LoVo (cell line): ENCODE data around the gene TPX2.
A peak's percentile ranks its signal among the peaks of the same experiment; 100 is the strongest.
"Not testable (repeated sequence)": the region's sequence is repeated elsewhere in the genome, so short reads cannot be mapped to it uniquely, and the experiment has no call there.

Experiments used
- DNase-seq: peaks from one replicate; pipeline ENCODE4 v3.0.0-alpha.2; 2016; ENCODE audit warnings: low spot score

The TPX2 gene

DNA sequence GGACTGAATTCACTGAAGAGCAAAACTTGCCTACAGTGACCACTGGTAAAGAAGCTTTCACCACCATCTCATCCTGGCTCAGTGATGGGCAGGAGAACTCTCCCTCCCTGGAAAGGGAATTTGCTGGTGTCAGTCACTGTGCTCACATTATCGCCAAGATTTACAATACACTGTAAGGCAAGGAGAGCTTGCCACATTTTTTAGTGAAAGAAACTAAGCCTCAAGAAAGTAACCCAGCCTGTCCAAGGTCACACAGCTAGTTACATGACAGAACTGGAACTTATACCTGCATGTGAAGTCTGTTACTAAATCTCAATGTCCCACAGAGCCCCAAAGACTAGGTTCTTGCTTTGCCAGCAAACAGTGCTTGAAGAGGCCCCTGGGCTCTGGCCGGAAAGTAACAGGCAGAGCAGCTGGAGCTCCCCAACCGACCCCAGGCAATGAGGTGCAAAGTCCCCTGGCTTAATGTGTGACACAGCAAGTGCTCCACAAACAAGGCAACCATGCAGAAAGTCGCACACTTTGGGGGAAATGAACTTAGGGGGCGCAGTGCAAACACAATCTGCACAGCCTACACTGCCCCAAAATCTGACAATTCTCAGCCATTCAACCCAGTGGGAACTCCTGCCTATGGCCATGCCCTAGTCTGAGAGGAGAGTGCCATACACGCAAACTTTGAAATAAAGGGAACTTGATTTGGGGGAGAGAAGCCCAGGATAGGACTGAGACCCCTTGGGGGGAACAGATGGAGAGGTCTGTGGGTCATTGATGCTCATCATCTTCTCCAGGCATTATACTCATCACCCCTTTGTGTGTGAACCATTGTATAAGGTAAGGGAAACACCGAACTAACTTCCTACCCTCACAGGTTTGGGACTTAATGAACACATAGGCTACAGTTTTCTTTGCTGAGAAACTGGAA lies 18.3 kb upstream of the TPX2 start:
- no peak for DNase-seq

DNA sequence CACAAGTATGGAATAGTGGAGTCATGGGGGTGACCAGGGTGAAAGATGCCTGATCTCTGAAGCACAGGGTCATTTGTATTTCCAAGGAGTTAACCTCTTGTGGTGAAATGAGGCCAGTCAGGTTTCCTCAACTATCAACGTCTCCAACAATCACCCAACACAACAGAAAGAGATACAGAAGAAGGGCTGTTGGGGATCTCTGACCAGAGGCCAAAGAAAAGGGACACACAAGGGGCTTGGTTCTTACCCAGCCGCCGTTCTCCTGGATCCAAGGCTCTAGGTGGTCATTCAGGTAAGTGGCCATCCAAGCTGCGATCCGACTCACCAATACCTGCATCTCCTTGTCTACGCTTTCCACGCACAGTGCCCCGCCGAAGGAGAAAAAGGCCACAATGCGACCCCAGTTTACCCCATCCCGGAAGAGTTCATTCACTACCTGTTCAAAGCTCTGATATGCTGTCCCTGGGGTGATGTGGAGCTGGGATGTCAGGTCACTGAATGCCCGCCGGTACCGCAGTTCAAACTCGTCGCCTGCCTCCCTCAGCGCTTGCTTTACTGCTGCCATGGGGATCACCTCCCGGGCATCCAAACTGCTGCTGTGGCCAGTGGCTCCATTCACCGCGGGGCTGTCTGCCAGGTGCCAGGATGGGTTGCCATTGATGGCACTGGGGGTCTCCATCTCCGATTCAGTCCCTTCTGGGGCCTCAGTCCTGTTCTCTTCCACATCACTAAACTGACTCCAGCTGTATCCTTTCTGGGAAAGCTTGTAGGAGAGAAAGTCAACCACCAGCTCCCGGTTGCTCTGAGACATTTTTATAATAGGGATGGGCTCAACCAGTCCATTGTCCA lies 17.5 kb upstream of the TPX2 start:
- no peak for DNase-seq

- peak; percentile 82 for DNase-seq
Measured at GRCh38 chr20:31722257-31723068, 16.6 kb upstream of the TPX2 start, which contains the start of gene BCL2L1. Gene BCL2L1, minus strand, starts transcription at chr20:31722868. Its CDS starts 650 bp downstream, at chr20:31722218.

DNA sequence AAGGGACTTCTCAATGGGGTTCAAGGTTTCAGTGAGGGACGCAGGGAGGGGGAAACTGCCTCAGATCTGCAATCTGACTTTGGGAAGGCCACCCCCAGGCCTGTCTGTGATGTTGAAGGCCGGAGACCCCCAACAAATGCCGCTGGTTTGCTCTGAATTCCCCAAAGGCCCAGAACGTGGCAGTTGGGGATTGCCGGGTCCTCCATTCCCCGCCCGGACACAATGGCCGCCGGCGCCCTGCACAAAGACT lies 16.1 kb upstream of the TPX2 start:
- no peak for DNase-seq

DNA sequence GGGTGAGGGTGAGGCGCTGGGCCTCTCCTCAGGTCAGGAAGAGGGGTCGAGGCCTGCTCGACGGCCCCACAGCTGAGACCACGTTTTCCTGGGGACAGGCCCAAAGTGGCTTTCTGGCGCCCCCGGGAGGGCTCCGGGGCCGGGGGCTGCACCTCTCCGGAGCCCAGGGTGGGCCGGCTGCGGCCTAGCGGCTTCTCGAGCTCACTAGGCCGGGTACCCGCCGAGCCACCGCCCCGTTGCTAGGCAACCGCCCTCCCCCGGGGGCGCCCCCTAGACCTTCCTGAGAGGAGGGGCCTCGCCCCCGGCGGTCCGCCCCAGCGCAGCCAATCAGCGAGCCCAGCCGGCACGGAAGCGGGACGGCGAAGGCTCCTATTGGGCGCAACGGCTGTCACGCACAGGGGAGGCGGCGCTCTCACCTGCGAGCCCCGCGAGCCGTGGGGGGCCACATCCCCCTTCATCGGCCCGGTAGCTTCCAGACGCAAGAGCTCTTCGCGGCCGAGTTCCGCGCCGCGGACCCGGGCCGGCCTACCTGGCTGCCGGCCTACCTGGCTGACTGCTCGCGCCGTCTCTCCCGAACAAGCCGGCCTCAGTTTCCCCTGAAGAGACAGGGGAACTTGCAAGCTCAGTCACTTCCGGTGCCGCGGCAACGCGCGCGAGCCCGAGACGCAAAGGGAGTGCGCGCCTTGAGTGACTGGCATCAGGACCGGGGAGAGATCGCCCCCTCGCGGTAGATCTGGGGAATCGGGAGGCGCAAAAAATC lies 15.6 kb upstream of the TPX2 start:
- peak; percentile 96 for DNase-seq

- no peak for DNase-seq
Measured at GRCh38 chr20:31731321-31731717, 7.8 kb upstream of the TPX2 start.

GRCh38 chr20:31739550-31739977 lies 474 bp downstream of the TPX2 start:
- no peak for DNase-seq

- DNase-seq = no peak
Measured at GRCh38 chr20:31740208-31740607, 1.1 kb downstream of the TPX2 start.

DNA sequence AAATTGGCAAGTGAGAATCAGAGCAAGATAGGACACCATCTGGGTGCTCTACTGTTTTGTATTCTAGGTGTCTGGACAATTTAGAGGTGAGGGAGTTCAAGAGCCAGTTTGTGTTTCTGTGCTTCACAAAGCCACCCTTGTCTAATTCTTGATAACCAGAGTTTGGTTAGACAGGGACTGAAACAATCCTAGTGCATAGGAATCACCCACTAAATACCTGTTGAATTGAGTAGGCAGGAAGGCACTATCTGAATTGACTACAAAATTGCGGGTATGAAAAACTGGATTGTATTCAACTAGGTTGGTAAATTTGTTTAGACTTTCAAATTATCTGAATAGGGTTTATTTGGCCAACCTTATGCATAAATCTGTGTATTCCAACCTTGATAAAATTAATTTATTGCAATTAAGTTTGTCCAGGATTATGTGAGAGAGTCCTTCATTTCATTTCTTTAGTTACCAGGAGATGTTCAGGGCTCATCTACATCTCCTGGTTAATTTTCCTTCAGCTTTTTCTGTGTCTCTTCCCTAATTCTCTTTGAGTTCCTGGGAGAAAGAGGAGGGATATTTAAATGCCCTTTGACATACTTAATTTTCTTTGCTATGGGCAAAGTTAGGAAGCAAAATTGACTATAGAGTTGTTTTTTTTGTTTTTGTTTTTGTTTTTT lies 1.7 kb downstream of the TPX2 start:
- no peak for DNase-seq

GRCh38 chr20:31746068-31746878 lies 7.2 kb downstream of the TPX2 start:
- no peak for DNase-seq

- not testable (repeated sequence) for DNase-seq
Measured at GRCh38 chr20:31747028-31747427, 7.9 kb downstream of the TPX2 start.

DNA sequence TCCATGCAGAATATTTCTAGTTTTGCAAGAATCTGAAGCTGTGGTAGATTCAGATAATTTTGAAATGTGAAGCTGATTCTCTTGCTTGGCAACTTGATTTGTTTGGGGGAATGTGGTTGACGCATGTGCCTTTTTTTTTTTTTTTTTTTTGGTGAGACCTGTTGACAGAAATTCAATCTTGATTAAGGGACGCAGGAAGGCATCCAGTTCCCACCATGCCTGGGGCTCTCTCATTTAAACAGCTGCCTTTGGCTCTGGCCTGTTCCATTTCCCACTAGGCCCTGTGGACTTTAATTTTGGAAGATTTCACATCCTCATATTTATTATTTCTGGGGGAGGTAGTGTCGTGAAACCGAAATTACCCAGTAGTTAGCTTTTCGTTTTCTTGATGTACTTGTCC lies 8.6 kb downstream of the TPX2 start:
- no peak for DNase-seq

- DNase-seq = no peak
Measured at GRCh38 chr20:31749223-31749622, 10.1 kb downstream of the TPX2 start.

DNA sequence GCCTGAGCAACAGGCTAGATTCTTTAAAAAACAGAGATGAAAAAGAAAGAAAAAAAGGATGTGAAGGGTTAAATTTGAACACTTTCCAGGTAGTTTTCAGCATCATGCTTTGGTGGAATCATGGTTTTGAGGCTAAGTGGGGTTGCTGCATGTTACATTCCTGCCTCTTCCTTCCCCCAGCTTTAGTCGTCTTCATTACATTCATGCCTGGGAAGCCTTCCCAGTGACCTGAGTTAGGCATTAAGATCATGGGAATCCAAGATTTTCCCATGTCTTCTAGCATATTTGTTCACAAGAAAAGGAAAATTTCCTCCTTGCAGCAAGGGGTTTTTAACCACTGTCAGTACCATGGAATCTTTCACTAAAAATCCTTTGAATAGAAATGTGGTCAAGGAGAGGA lies 12.0 kb downstream of the TPX2 start:
- DNase-seq = no peak

DNA sequence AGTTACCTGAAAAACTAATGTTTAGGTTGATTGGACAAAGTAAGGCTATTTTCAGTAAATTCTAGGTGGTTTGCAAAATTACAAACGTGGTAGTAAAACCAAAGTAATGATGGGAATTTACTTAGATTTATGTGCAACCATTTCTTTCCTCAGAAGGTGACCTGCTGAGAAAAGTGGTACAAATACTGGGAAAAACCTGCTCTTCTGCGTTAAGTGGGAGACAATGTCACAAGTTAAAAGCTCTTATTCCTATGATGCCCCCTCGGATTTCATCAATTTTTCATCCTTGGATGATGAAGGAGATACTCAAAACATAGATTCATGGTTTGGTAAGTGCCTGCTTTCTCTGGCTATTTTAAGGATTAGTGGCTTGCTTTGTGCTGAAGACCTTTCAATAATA lies 18.2 kb downstream of the TPX2 start:
- DNase-seq = no peak

DNA sequence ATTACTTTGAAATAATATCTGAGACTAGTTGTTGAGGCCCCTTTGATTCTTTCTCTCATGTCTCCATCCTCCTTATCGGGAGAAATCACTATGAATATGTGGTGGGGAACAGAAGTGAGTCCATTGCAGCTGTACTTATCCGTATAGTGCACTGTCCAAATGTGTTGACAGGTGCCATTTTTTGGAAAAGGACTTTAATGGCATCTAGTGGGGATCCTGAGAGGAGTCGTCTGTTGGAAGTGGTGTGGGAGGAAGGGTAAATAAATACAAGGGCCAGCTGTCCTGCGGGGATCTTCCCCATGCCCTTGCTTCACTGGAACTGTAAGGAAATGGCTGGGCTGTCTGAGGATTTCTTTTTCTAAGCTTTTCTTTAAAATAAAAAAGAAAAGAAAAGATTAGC lies 19.4 kb downstream of the TPX2 start:
- DNase-seq = no peak

GRCh38 chr20:31758991-31759390 lies 19.9 kb downstream of the TPX2 start:
- no peak for DNase-seq

DNA sequence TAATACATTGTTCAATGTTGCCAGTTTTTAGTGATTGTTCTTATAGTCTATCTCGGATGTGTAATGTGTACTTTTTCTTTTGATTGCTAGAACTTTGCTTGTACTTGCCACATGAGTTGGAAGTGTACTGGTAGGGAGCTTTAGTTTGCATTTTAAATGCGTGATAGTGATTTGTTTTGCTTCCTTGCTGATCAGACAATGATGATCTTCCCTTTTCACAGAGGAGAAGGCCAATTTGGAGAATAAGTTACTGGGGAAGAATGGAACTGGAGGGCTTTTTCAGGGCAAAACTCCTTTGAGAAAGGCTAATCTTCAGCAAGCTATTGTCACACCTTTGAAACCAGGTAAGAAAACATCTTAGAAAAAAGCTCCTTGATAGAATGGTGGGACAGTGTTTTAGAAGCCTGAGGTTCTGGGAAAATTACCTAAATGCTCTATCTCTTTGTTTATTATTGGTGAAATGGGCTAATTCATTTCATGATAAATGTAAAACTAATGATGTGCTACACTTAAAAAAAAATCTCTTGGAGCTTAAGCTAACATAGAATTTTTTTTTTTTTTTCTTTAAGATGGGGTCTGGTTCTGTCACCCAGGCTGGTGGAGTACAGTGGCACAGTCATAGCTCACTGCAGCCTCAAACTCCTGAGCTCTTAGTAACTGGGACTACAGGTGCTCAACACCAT lies 20.9 kb downstream of the TPX2 start:
- no peak for DNase-seq

DNA sequence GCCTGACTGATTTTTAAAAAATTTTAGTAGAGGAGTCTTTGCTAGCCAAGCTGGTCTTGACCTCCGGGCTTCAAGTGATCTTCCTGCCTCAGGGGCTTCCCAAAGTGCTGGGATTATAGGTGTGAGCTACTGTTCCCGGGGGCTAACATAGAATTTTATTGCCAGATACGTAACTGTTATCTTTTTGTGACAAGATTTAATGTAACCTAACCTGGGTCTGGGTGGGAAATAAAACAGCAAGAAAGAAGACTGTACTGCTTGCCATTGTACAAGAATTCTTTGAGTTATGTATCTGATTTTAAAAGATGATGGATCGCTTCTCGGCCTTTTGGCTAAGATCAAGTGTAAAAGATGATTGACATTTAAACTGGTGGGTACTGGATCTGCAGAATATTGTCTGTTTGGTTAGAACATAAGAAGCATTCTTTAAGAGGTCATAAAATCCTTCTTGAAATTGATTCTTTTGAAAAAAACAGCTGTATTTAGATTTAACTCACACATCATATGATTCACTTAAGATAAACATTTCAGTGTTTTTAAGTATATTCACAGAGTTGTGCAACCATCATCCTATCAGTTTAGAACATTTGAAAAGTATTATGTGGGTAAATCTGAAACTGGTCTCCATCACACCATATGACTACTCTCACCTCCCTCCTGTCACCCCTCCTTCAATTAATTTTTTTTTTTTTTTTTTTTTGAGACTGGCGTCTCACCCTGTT lies 21.6 kb downstream of the TPX2 start:
- DNase-seq = no peak
